HCEC 1CT (cell line): ENCODE results near the gene MEIKIN.
A peak's percentile ranks its signal among the peaks of the same experiment; 100 is the strongest.

Experiments used
- DNase-seq: peaks from one replicate; pipeline ENCODE4 v3.0.0-alpha.2; 2017

Gene MEIKIN

GRCh38 chr5:131766689-131767088 lies 178.8 kb downstream of the MEIKIN start:
- no peak for DNase-seq

- DNase-seq, result no peak
Observed at GRCh38 chr5:131765261-131765660, 180.2 kb downstream of the MEIKIN start.

- no peak for DNase-seq
Observed at GRCh38 chr5:131763968-131764367, 181.5 kb downstream of the MEIKIN start.

- no peak for DNase-seq
Observed at GRCh38 chr5:131760793-131761192, 184.7 kb downstream of the MEIKIN start.

- DNase-seq, result no peak
Observed at GRCh38 chr5:131759704-131760103, 185.8 kb downstream of the MEIKIN start.

- peak; percentile 54 for DNase-seq
Observed at GRCh38 chr5:131758520-131758900, 187.0 kb downstream of the MEIKIN start.

- no peak for DNase-seq
Observed at GRCh38 chr5:131757830-131758519, 187.5 kb downstream of the MEIKIN start.
